Measurements from ENCODE around the gene WDFY2. TPM values are rescaled to one million over a fixed set of nuclear protein-coding genes. Genes with fewer than 3 reads are reported as not detected.

The WDFY2 gene
- total and polyA plus RNA-seq, 4 donors, result 3.4 to 10.5 (median 5.8) TPM

DNA sequence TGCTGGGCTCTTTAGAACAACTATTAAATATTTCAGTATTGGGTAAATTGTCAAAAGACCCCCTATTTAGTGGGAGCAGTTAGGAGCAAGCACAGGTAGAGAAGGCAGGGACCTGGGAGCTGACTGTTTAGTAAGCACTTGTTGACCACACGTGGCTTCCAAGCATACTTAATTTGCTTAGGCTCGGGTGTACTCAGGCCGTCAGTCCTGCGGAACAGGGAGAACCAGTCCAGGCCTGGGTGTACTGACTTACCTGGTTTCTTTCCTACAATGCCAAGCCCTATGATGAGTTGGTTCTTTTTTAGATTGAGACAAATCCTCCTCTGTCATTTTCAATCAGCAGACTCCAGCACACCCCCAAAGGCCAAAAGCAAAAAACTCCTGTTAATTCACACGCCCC, 90.0 kb downstream of the WDFY2 start:
- Histone ChIP-seq H3K9ac (ENCODE audit: low read depth in 1 of 2, low read length in 2 of 2) (no peak overlapping the region), H3K9me3 (ENCODE audit: control insufficient read depth in 4 of 4, low read length in 3 of 4) (no peaks in the 10 kb centered on the region), H3K36me3 (ENCODE audit: control insufficient read depth in 4 of 4, insufficient read depth in 3 of 4, low read depth in 1 of 4, low read length in 3 of 4) (peaks cover 0 to 2% (median 0%) of the 10 kb centered on the region in 4 donors), H3K27me3 (ENCODE audit: control insufficient read depth in 4 of 4, insufficient read depth in 4 of 4, low read length in 3 of 4) (no peaks in the 10 kb centered on the region), H3K4me3 (ENCODE audit: low read depth in 1 of 3, low read length in 3 of 3) (no peak overlapping the region), H3K27ac (ENCODE audit: low read depth in 1 of 2, low read length in 2 of 2) (no peak overlapping the region), H3K4me1 (ENCODE audit: control insufficient read depth in 4 of 4, insufficient read depth in 4 of 4, low read length in 3 of 4) (peaks cover 0 to 2% (median 0%) of the 10 kb centered on the region in 4 donors)
- TF ChIP-seq HNF4G (IDR thresholded peaks at IDR 0.05) (no peak), JUND (IDR thresholded peaks at IDR 0.05) (no peak), TAF1 (conservative IDR thresholded peaks at IDR 0.05) (no peak), GABPA (IDR thresholded peaks at IDR 0.05 in 1 of 2, conservative IDR thresholded peaks at IDR 0.05 in 1 of 2) (no peak)
- 83% methylated on average over 5 of the region's 5 CpGs for WGBS
- DNase-seq (ENCODE audit: low spot score), result no peak

DNA sequence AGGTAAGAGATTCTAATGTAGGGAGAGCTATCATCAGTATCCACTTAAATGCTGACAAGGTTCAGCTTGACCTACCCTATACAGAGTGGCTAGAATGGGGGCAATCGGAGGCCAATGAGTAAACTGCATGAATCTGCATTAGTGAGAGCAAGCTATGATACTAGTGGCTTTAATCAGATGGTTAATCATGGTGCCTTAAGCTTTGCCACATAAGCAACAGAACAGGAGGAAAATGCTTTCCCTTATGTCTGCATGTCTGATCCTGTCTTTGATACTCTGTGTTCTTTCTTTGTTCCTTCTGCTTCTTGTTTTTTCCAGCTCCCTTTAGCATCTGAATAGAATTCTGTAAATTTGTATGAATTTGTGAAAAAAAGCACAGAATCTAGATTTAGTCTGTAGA, 91.1 kb downstream of the WDFY2 start:
- no peak for DNase-seq (ENCODE audit: low spot score)
- WGBS, result 98% methylated on average over 1 of the region's 1 CpG

More for the DNA sequence above, 91.1 kb downstream of the WDFY2 start:
- Histone ChIP-seq H3K27me3 (ENCODE audit: control insufficient read depth in 4 of 4, insufficient read depth in 4 of 4, low read length in 3 of 4) (no peaks in the 10 kb centered on the region), H3K4me1 (ENCODE audit: control insufficient read depth in 4 of 4, insufficient read depth in 4 of 4, low read length in 3 of 4) (no peaks in the 10 kb centered on the region), H3K4me3 (ENCODE audit: low read depth in 1 of 3, low read length in 3 of 3) (no peak overlapping the region), H3K36me3 (ENCODE audit: control insufficient read depth in 4 of 4, insufficient read depth in 3 of 4, low read depth in 1 of 4, low read length in 3 of 4) (peaks cover 0 to 2% (median 0%) of the 10 kb centered on the region in 4 donors), H3K27ac (ENCODE audit: low read depth in 1 of 2, low read length in 2 of 2) (no peak overlapping the region), H3K9ac (ENCODE audit: low read depth in 1 of 2, low read length in 2 of 2) (no peak overlapping the region), H3K9me3 (ENCODE audit: control insufficient read depth in 4 of 4, low read length in 3 of 4) (no peaks in the 10 kb centered on the region)
- TF ChIP-seq NR2F2 (IDR thresholded peaks at IDR 0.05) (no peak), TAF1 (conservative IDR thresholded peaks at IDR 0.05) (no peak), FOXA2 (IDR thresholded peaks at IDR 0.05) (no peak), YY1 (IDR thresholded peaks at IDR 0.05) (no peak), GABPA (IDR thresholded peaks at IDR 0.05 in 1 of 2, conservative IDR thresholded peaks at IDR 0.05 in 1 of 2) (no peak), HNF4G (IDR thresholded peaks at IDR 0.05) (no peak), EGR1 (IDR thresholded peaks at IDR 0.05; ENCODE audit: low read depth in 2 of 2) (no peak), RXRA (IDR thresholded peaks at IDR 0.05) (no peak), HNF4A (conservative IDR thresholded peaks at IDR 0.05) (no peak), RAD21 (IDR thresholded peaks at IDR 0.05) (no peak), SP1 (IDR thresholded peaks at IDR 0.05) (no peak), FOXA1 (IDR thresholded peaks at IDR 0.05) (no peak)
- TF ChIP-seq, protein P1, sequence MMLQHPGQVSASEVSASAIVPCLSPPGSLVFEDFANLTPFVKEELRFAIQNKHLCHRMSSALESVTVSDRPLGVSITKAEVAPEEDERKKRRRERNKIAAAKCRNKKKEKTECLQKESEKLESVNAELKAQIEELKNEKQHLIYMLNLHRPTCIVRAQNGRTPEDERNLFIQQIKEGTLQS (IDR thresholded peaks at IDR 0.05), result no peak
- TF ChIP-seq, protein P2, sequence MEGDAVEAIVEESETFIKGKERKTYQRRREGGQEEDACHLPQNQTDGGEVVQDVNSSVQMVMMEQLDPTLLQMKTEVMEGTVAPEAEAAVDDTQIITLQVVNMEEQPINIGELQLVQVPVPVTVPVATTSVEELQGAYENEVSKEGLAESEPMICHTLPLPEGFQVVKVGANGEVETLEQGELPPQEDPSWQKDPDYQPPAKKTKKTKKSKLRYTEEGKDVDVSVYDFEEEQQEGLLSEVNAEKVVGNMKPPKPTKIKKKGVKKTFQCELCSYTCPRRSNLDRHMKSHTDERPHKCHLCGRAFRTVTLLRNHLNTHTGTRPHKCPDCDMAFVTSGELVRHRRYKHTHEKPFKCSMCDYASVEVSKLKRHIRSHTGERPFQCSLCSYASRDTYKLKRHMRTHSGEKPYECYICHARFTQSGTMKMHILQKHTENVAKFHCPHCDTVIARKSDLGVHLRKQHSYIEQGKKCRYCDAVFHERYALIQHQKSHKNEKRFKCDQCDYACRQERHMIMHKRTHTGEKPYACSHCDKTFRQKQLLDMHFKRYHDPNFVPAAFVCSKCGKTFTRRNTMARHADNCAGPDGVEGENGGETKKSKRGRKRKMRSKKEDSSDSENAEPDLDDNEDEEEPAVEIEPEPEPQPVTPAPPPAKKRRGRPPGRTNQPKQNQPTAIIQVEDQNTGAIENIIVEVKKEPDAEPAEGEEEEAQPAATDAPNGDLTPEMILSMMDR (IDR thresholded peaks at IDR 0.05; ENCODE audit: low read depth, low read length, missing input control), result no peak
- TF ChIP-seq, protein P3, sequence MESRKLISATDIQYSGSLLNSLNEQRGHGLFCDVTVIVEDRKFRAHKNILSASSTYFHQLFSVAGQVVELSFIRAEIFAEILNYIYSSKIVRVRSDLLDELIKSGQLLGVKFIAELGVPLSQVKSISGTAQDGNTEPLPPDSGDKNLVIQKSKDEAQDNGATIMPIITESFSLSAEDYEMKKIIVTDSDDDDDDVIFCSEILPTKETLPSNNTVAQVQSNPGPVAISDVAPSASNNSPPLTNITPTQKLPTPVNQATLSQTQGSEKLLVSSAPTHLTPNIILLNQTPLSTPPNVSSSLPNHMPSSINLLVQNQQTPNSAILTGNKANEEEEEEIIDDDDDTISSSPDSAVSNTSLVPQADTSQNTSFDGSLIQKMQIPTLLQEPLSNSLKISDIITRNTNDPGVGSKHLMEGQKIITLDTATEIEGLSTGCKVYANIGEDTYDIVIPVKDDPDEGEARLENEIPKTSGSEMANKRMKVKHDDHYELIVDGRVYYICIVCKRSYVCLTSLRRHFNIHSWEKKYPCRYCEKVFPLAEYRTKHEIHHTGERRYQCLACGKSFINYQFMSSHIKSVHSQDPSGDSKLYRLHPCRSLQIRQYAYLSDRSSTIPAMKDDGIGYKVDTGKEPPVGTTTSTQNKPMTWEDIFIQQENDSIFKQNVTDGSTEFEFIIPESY (IDR thresholded peaks at IDR 0.05), result no peak
- TF ChIP-seq, protein P4, sequence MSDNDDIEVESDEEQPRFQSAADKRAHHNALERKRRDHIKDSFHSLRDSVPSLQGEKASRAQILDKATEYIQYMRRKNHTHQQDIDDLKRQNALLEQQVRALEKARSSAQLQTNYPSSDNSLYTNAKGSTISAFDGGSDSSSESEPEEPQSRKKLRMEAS (IDR thresholded peaks at IDR 0.05), result no peak
